ENCODE data around the gene SMARCA1. TPM values are rescaled to one million over a fixed set of nuclear protein-coding genes. Genes with fewer than 3 reads are reported as not detected.

SMARCA1 gene
- total RNA-seq, 1 donor from 2014 or later: 26.8 TPM

DNA sequence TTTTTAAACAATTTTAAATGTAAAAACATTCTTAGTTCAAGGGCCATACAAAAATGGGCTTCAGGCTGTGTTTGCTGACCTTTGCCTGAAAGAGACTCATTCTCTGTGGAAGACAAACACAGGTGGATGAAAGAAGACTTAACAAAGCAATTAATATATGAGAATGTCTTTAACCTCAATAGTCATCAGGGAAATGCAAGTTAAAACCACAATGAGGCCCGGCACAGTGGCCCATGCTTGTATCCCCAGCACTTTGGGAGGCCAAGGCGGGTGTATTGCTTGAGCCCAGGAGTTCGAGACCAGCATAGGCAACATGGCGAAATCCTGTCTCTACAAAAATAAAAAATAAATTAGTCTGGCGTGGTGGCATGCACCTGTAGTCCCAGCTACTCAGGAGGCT, 7.1 kb upstream of the SMARCA1 start:
- intact Hi-C loops (cut with DNase I): no loop called here
- no peak for TF ChIP-seq POLR2AphosphoS5 (IDR thresholded peaks at IDR 0.05; ENCODE audit: insufficient read depth in 1 of 2, low read depth in 1 of 2)
- TF ChIP-seq, protein P1, sequence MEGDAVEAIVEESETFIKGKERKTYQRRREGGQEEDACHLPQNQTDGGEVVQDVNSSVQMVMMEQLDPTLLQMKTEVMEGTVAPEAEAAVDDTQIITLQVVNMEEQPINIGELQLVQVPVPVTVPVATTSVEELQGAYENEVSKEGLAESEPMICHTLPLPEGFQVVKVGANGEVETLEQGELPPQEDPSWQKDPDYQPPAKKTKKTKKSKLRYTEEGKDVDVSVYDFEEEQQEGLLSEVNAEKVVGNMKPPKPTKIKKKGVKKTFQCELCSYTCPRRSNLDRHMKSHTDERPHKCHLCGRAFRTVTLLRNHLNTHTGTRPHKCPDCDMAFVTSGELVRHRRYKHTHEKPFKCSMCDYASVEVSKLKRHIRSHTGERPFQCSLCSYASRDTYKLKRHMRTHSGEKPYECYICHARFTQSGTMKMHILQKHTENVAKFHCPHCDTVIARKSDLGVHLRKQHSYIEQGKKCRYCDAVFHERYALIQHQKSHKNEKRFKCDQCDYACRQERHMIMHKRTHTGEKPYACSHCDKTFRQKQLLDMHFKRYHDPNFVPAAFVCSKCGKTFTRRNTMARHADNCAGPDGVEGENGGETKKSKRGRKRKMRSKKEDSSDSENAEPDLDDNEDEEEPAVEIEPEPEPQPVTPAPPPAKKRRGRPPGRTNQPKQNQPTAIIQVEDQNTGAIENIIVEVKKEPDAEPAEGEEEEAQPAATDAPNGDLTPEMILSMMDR (IDR thresholded peaks at IDR 0.05): no peak
- no peak for TF ChIP-seq POLR2A (IDR thresholded peaks at IDR 0.05)
- no peak overlapping the region for H3K4me3 ChIP-seq
- no peaks in the 10 kb centered on the region for H3K9me3 ChIP-seq
- DNase-seq (ENCODE audit: extremely low spot score in 2 of 2): no peak
- no peaks in the 10 kb centered on the region for H3K27me3 ChIP-seq
- H3K4me1 ChIP-seq: no peaks in the 10 kb centered on the region
- H3K36me3 ChIP-seq: no peaks in the 10 kb centered on the region
- H3K27ac ChIP-seq: no peak overlapping the region

DNA sequence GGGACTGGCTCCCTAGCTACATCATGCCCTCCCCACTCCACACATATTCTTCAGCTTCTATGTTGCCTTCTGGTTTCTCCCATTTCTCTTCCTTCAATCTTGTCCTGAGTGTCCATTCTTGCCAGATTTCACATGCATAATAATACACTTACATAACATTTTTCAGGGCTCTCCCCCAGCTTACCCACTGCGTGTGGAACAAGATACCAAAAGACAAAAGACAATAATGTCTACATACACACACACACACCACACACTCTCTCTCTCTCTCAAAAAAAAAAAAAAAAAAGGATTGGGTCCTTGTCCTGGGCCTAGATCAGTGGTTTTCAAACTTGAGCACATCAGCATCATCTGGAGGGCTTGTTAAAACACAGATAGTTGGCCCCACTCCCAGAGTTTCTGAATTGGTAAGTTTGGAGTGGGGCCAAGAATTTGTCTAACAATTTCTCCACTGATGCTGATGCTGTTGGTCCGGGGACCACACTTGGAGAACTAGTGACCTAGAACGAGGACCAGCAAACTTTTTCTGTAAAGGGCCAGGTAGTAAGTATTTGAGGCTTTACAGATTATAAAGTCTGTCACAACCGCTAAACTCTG, 6.5 kb upstream of the SMARCA1 start:
- intact Hi-C loops (cut with DNase I): no loop called here
- no peak overlapping the region for H3K27ac ChIP-seq
- H3K4me1 ChIP-seq: no peaks in the 10 kb centered on the region
- no peak overlapping the region for H3K4me3 ChIP-seq
- TF ChIP-seq POLR2A (IDR thresholded peaks at IDR 0.05) (no peak), POLR2AphosphoS5 (IDR thresholded peaks at IDR 0.05; ENCODE audit: insufficient read depth in 1 of 2, low read depth in 1 of 2) (no peak)
- TF ChIP-seq, protein P1 (IDR thresholded peaks at IDR 0.05): no peak
- H3K27me3 ChIP-seq: no peaks in the 10 kb centered on the region
- no peak for DNase-seq (ENCODE audit: extremely low spot score in 2 of 2)
- H3K9me3 ChIP-seq: no peaks in the 10 kb centered on the region
- no peaks in the 10 kb centered on the region for H3K36me3 ChIP-seq

DNA sequence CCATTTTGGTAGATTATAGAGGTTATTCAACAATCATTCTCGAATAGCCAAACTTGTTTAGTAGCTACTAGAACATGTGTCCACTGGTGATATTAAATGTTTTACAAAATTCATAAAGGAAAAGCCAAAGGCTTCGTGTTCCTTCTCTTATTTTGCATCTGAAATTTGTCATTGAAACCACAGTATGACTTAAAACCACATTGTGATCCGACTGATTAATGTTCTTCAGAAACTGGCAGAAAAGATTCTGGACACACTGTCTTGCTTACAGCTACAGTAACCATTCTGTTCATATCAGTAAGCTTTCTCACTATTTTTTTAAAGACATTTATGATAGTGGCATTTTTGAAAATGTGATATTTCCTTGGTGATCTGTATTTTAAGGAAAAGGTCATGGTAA, 2.6 kb upstream of the SMARCA1 start:
- intact Hi-C loops (cut with DNase I): no loop called here
- no peaks in the 10 kb centered on the region for H3K27me3 ChIP-seq

DNA sequence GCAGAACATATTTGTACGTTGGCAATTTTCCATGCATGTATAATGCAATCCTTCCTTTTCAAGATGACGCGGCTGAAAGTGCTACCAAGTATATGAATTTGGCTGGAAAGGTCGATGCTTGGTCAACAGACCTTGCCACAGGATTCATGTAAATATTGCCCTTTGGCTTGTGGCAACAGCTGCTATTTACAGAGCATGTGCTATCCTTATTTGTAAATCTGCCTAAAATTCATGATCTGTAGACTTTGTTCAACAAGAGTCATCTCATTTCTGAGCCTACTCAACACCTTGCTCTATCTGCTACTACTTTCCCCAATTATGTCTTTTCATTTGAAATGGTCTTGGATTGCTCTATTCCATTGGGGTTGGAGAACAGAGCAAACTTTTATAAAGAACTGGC, 1.9 kb upstream of the SMARCA1 start:
- no peaks in the 10 kb centered on the region for H3K27me3 ChIP-seq
- H3K36me3 ChIP-seq: no peaks in the 10 kb centered on the region
- H3K4me1 ChIP-seq: no peaks in the 10 kb centered on the region
- DNase-seq (ENCODE audit: extremely low spot score in 2 of 2): no peak
- H3K4me3 ChIP-seq: no peak overlapping the region
- H3K9me3 ChIP-seq: no peaks in the 10 kb centered on the region
- TF ChIP-seq POLR2AphosphoS5 (IDR thresholded peaks at IDR 0.05; ENCODE audit: insufficient read depth in 1 of 2, low read depth in 1 of 2): no peak
- H3K27ac ChIP-seq: no peak overlapping the region
- intact Hi-C loops (cut with DNase I): no loop called here

More for the DNA sequence above, 2.6 kb upstream of the SMARCA1 start:
- Histone ChIP-seq H3K36me3 (no peaks in the 10 kb centered on the region), H3K4me3 (no peak overlapping the region), H3K9me3 (no peaks in the 10 kb centered on the region), H3K4me1 (no peaks in the 10 kb centered on the region), H3K27ac (no peak overlapping the region)
- no peak for DNase-seq (ENCODE audit: extremely low spot score in 2 of 2)
- TF ChIP-seq, protein P1 (IDR thresholded peaks at IDR 0.05): no peak
- no peak for TF ChIP-seq POLR2A (IDR thresholded peaks at IDR 0.05)

DNA sequence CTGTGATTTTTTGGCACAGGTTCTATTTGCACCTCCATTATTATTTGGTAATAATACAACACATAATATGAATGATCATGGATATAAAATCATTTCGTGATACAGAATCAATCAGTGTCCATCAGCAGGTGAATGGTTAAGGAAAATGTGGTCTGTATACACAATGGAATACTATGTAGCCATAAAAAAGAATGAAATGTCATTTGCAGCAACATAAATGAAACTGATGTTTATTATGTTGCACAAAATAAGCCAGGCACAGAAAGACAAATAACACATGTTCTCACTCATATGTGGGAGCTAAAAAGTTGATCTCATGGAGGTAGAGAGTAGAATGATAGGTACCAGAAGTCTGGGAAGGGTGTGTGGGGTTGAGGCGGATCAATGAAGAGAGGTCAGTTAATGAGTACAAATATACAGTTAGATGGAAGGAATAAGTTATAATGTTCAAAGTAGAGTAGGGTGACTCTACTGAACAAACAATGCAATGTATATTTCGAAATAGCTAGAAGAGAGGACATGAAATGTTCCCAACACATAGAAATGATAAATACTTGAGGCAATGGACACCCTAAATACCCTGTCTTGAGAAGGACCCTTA, 1.1 kb upstream of the SMARCA1 start:
- intact Hi-C loops (cut with DNase I): no loop called here
- DNase-seq (ENCODE audit: extremely low spot score in 2 of 2): no peak
- Histone ChIP-seq H3K9me3 (no peaks in the 10 kb centered on the region), H3K36me3 (no peaks in the 10 kb centered on the region), H3K27ac (no peak overlapping the region), H3K27me3 (no peaks in the 10 kb centered on the region), H3K4me3 (no peak overlapping the region), H3K4me1 (no peaks in the 10 kb centered on the region)
- TF ChIP-seq POLR2AphosphoS5 (IDR thresholded peaks at IDR 0.05; ENCODE audit: insufficient read depth in 1 of 2, low read depth in 1 of 2): no peak
- TF ChIP-seq, protein P1 (IDR thresholded peaks at IDR 0.05): no peak
- TF ChIP-seq POLR2A (IDR thresholded peaks at IDR 0.05): no peak

All from vagina (tissue), 2 donors.